BLaER1 (cell line): ENCODE data around the gene NOL12.
A peak's percentile ranks its signal among the peaks of the same experiment; 100 is the strongest.

Experiments
- H3K27ac ChIP-seq: shearing (Covaris generic); formaldehyde crosslinking; 2 replicates; pipeline ENCODE4 v1.8.1; 2022
- H3K27me3 ChIP-seq: shearing (Covaris generic); formaldehyde crosslinking; 2 replicates; pipeline ENCODE4 v1.8.1; 2022
- H3K36me3 ChIP-seq: shearing (Covaris generic); formaldehyde crosslinking; 2 replicates; pipeline ENCODE4 v1.8.1; 2022
- H3K4me1 ChIP-seq: shearing (Covaris generic); formaldehyde crosslinking; 2 replicates; pipeline ENCODE4 v1.8.1; 2022
- H3K4me2 ChIP-seq: shearing (Covaris generic); formaldehyde crosslinking; 2 replicates; pipeline ENCODE4 v1.8.1; 2022
- H3K4me3 ChIP-seq: shearing (Covaris generic); formaldehyde crosslinking; 2 replicates; pipeline ENCODE4 v1.8.1; 2022
- H3K9ac ChIP-seq: shearing (Covaris generic); formaldehyde crosslinking; 2 replicates; pipeline ENCODE4 v1.8.1; 2022
- H3K9me3 ChIP-seq: shearing (Covaris generic); formaldehyde crosslinking; 2 replicates; pipeline ENCODE4 v1.8.1; 2022
- H4K20me1 ChIP-seq: shearing (Covaris generic); formaldehyde crosslinking; 2 replicates; pipeline ENCODE4 v1.8.1; 2022
- Cebpa-rat ChIP-seq: shearing (Covaris generic); IDR thresholded peaks from 2 replicates; pipeline ENCODE4 v1.8.1; 2022

The NOL12 gene

GRCh38 chr22:37686002-37686982 lies at the start of gene NOL12:
Gene NOL12 (plus strand): TSS chr22:37686343. CDS start chr22:37686393, 50 bp downstream.
- H3K9ac ChIP-seq = peak within 1 kb of the TSS; percentile 93
- no peaks in the 10 kb centered on the region for H3K9me3 ChIP-seq
- peaks cover 17% of the 10 kb centered on the region for H3K4me1 ChIP-seq
- H3K36me3 ChIP-seq = peaks cover 37% of the 10 kb centered on the region
- peak within 1 kb of the TSS; percentile 92 for H3K4me2 ChIP-seq
- H3K27me3 ChIP-seq = no peaks in the 10 kb centered on the region
- peak within 1 kb of the TSS; percentile 89 for H3K4me3 ChIP-seq
- TF ChIP-seq Cebpa-rat = no peak
- peak within 1 kb of the TSS; percentile 93 for H3K27ac ChIP-seq
- no peaks in the 10 kb centered on the region for H4K20me1 ChIP-seq

GRCh38 chr22:37636949-37637273 lies 49.2 kb upstream of the NOL12 start:
- peak overlapping the region; percentile 0; the same call in 1 of the 2 replicates for H3K4me3 ChIP-seq
- H3K27me3 ChIP-seq = no peaks in the 10 kb centered on the region
- peaks cover 12% of the 10 kb centered on the region for H3K36me3 ChIP-seq
- no peak for TF ChIP-seq Cebpa-rat
- H3K4me2 ChIP-seq = peak overlapping the region; percentile 90
- peaks cover 90% of the 10 kb centered on the region for H3K4me1 ChIP-seq
- H3K27ac ChIP-seq = peak overlapping the region; percentile 92
- peaks cover 10% of the 10 kb centered on the region; the same call in 1 of the 2 replicates for H4K20me1 ChIP-seq
- H3K9ac ChIP-seq = peak overlapping the region; percentile 73
- H3K9me3 ChIP-seq = no peaks in the 10 kb centered on the region

GRCh38 chr22:37638391-37639069 lies 47.6 kb upstream of the NOL12 start:
- H3K36me3 ChIP-seq = peaks cover 19% of the 10 kb centered on the region
- no peak for TF ChIP-seq Cebpa-rat
- H3K4me1 ChIP-seq = peaks cover 89% of the 10 kb centered on the region
- peak overlapping the region; percentile 90 for H3K9ac ChIP-seq
- no peaks in the 10 kb centered on the region for H3K27me3 ChIP-seq
- H3K9me3 ChIP-seq = no peaks in the 10 kb centered on the region
- peak overlapping the region; percentile 90 for H3K4me2 ChIP-seq
- H3K4me3 ChIP-seq = peak overlapping the region; percentile 76
- peaks cover 21% of the 10 kb centered on the region; the same call in 1 of the 2 replicates for H4K20me1 ChIP-seq
- peak overlapping the region; percentile 92 for H3K27ac ChIP-seq

- Histone ChIP-seq H3K27me3 (no peaks in the 10 kb centered on the region), H3K4me2 (peak within 1 kb of the TSS; percentile 90), H3K4me3 (peak within 1 kb of the TSS; percentile 76), H3K36me3 (peaks cover 26% of the 10 kb centered on the region), H3K27ac (peak within 1 kb of the TSS; percentile 92), H4K20me1 (peaks cover 25% of the 10 kb centered on the region; the same call in 1 of the 2 replicates), H3K9ac (peak within 1 kb of the TSS; percentile 90), H3K9me3 (no peaks in the 10 kb centered on the region), H3K4me1 (peaks cover 85% of the 10 kb centered on the region)
- no peak for TF ChIP-seq Cebpa-rat
These were observed 46.9 kb upstream of the NOL12 start, which contains the start of gene SH3BP1 for GRCh38 chr22:37639070-37639760. Gene SH3BP1 (plus strand): TSS chr22:37639669. CDS start chr22:37639788, 119 bp downstream.

- no peak for TF ChIP-seq Cebpa-rat
- no peaks in the 10 kb centered on the region for H3K9me3 ChIP-seq
- peak overlapping the region; percentile 92 for H3K27ac ChIP-seq
- no peaks in the 10 kb centered on the region for H3K27me3 ChIP-seq
- H3K9ac ChIP-seq = peak overlapping the region; percentile 90
- peaks cover 25% of the 10 kb centered on the region; the same call in 1 of the 2 replicates for H4K20me1 ChIP-seq
- H3K36me3 ChIP-seq = peaks cover 34% of the 10 kb centered on the region
- H3K4me2 ChIP-seq = peak overlapping the region; percentile 90
- peaks cover 78% of the 10 kb centered on the region for H3K4me1 ChIP-seq
- peak overlapping the region; percentile 76 for H3K4me3 ChIP-seq
These were observed 46.2 kb upstream of the NOL12 start for GRCh38 chr22:37639771-37640590.

GRCh38 chr22:37640591-37641560 lies 45.3 kb upstream of the NOL12 start:
- Histone ChIP-seq H3K36me3 (peaks cover 42% of the 10 kb centered on the region), H3K27ac (peak overlapping the region; percentile 92), H3K4me2 (peak overlapping the region; percentile 90), H3K4me1 (peaks cover 69% of the 10 kb centered on the region), H3K9me3 (no peaks in the 10 kb centered on the region), H4K20me1 (peaks cover 25% of the 10 kb centered on the region; the same call in 1 of the 2 replicates), H3K27me3 (no peaks in the 10 kb centered on the region), H3K9ac (peak overlapping the region; percentile 90), H3K4me3 (peak overlapping the region; percentile 76)
- no peak for TF ChIP-seq Cebpa-rat

- H3K9ac ChIP-seq = peak overlapping the region; percentile 90; the same call in 1 of the 2 replicates
- no peaks in the 10 kb centered on the region for H3K27me3 ChIP-seq
- no peaks in the 10 kb centered on the region for H3K9me3 ChIP-seq
- peaks cover 25% of the 10 kb centered on the region; the same call in 1 of the 2 replicates for H4K20me1 ChIP-seq
- H3K27ac ChIP-seq = 0 out of 2 replicates have a peak overlapping the region, but pooled peaks have one; percentile 92
- TF ChIP-seq Cebpa-rat = no peak
- peaks cover 49% of the 10 kb centered on the region for H3K36me3 ChIP-seq
- peak overlapping the region; percentile 90 for H3K4me2 ChIP-seq
- H3K4me1 ChIP-seq = peaks cover 62% of the 10 kb centered on the region
- H3K4me3 ChIP-seq = no peak overlapping the region
These were observed 44.6 kb upstream of the NOL12 start for GRCh38 chr22:37641561-37641949.
